ENCODE results near the gene LRRC45.

Gene LRRC45

GRCh38 chr17:82050761-82051641, 27.9 kb downstream of the LRRC45 start:
- DNase-seq (ENCODE audit: low read depth in 2 of 2) = no peak

GRCh38 chr17:82051776-82052637, 28.9 kb downstream of the LRRC45 start, which contains the start of the genes GPS1 and RFNG:
Gene GPS1, plus strand, starts transcription at chr17:82051898. Its CDS starts 34 bp downstream, at chr17:82051932.
Gene RFNG, minus strand, starts transcription at chr17:82051811. Its CDS starts 45 bp downstream, at chr17:82051766.
- peak; percentile 82 for DNase-seq (ENCODE audit: low read depth in 2 of 2)

GRCh38 chr17:82052638-82053059, 29.5 kb downstream of the LRRC45 start:
- DNase-seq (ENCODE audit: low read depth in 2 of 2) = no peak

- no peak for DNase-seq (ENCODE audit: low read depth in 2 of 2)
These were observed 30.0 kb downstream of the LRRC45 start for GRCh38 chr17:82053130-82053529.

GRCh38 chr17:82053556-82054263, 30.6 kb downstream of the LRRC45 start:
- no peak for DNase-seq (ENCODE audit: low read depth in 2 of 2)

- no peak for DNase-seq (ENCODE audit: low read depth in 2 of 2)
These were observed 31.4 kb downstream of the LRRC45 start for GRCh38 chr17:82054351-82055022.

- no peak for DNase-seq (ENCODE audit: low read depth in 2 of 2)
These were observed 32.2 kb downstream of the LRRC45 start for GRCh38 chr17:82055023-82055964.

- no peak for DNase-seq (ENCODE audit: low read depth in 2 of 2)
These were observed 33.0 kb downstream of the LRRC45 start for GRCh38 chr17:82055965-82056728.

- DNase-seq (ENCODE audit: low read depth in 2 of 2) = no peak
These were observed 33.9 kb downstream of the LRRC45 start for GRCh38 chr17:82056729-82057621.

- DNase-seq (ENCODE audit: low read depth in 2 of 2) = no peak
These were observed 35.2 kb downstream of the LRRC45 start for GRCh38 chr17:82058230-82058854.

- no peak for DNase-seq (ENCODE audit: low read depth in 2 of 2)
These were observed 35.7 kb downstream of the LRRC45 start for GRCh38 chr17:82058855-82059249.

- DNase-seq (ENCODE audit: low read depth in 2 of 2) = no peak
These were observed 36.3 kb downstream of the LRRC45 start for GRCh38 chr17:82059272-82060000.

- DNase-seq (ENCODE audit: low read depth in 2 of 2) = no peak
These were observed 36.9 kb downstream of the LRRC45 start for GRCh38 chr17:82060001-82060380.

GRCh38 chr17:82060614-82061013, 37.5 kb downstream of the LRRC45 start:
- no peak for DNase-seq (ENCODE audit: low read depth in 2 of 2)

GRCh38 chr17:82061047-82061925, 38.2 kb downstream of the LRRC45 start:
- DNase-seq (ENCODE audit: low read depth in 2 of 2) = no peak

Measured in stimulated activated CD4-positive, alpha-beta T cell treated with anti-CD3 and anti-CD28 coated beads, Interleukin-4, amount 100 ng/mL, for 48 hours (primary cell).